BE2C (cell line): ENCODE results near the gene SLC9C2.

ENCODE experiments used
- DNase-seq: peaks from one replicate; pipeline ENCODE4 v3.0.0-alpha.2; 2020
- H3K27me3 ChIP-seq: fragments of 250-450 bp; sonication (Bioruptor Pico); 2 replicates; pipeline ENCODE4 v1.5.1; 2020; ENCODE audit warnings: mild to moderate bottlenecking
- H3K36me3 ChIP-seq: fragments of 250-450 bp; sonication (Bioruptor Pico); 2 replicates; pipeline ENCODE4 v1.5.1; 2020; ENCODE audit warnings: mild to moderate bottlenecking
- H3K4me1 ChIP-seq: fragments of 250-450 bp; sonication (Bioruptor Pico); 2 replicates; pipeline ENCODE4 v1.5.1; 2020
- H3K4me3 ChIP-seq: 2 replicates; pipeline ENCODE4 v1.5.1; 2011; ENCODE audit warnings: low read depth, low read length
- H3K9me3 ChIP-seq: fragments of 250-450 bp; sonication (Bioruptor Pico); 2 replicates; pipeline ENCODE4 v1.5.1; 2020
- TF ChIP-seq, protein P1 (sequence below): IDR thresholded peaks from 2 replicates; pipeline ENCODE4 v1.5.1; 2012; ENCODE audit warnings: mild to moderate bottlenecking, low read depth, low read length

Gene SLC9C2

DNA sequence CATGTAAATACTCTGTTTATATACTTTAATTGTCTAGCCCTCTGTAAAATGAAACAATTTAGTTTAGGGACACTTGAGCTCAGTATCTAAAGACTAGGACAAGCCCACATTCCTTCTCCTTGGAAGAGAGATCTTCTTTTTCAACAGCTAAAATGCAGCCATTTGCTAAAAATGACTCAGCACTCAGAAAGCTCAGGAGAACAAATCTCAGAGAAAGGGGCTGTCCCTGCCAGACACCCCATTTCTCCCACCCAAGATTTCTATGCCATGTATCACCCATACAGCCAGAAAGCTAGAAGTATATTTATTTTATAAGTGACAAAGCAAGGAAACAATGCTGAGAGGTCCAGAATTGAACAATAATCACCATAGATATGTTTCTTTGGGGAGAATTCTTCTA is 148.9 kb downstream of the SLC9C2 start:
- no peaks in the 10 kb centered on the region for H3K9me3 ChIP-seq
- H3K36me3 ChIP-seq: no peaks in the 10 kb centered on the region
- H3K4me3 ChIP-seq: no peak overlapping the region
- no peak for DNase-seq
- TF ChIP-seq, protein P1, sequence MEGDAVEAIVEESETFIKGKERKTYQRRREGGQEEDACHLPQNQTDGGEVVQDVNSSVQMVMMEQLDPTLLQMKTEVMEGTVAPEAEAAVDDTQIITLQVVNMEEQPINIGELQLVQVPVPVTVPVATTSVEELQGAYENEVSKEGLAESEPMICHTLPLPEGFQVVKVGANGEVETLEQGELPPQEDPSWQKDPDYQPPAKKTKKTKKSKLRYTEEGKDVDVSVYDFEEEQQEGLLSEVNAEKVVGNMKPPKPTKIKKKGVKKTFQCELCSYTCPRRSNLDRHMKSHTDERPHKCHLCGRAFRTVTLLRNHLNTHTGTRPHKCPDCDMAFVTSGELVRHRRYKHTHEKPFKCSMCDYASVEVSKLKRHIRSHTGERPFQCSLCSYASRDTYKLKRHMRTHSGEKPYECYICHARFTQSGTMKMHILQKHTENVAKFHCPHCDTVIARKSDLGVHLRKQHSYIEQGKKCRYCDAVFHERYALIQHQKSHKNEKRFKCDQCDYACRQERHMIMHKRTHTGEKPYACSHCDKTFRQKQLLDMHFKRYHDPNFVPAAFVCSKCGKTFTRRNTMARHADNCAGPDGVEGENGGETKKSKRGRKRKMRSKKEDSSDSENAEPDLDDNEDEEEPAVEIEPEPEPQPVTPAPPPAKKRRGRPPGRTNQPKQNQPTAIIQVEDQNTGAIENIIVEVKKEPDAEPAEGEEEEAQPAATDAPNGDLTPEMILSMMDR: no peak
- H3K4me1 ChIP-seq: no peaks in the 10 kb centered on the region
- H3K27me3 ChIP-seq: no peaks in the 10 kb centered on the region

GRCh38 chr1:173451981-173452380 is 150.9 kb downstream of the SLC9C2 start:
- TF ChIP-seq, protein P1: no peak
- no peaks in the 10 kb centered on the region for H3K36me3 ChIP-seq
- H3K4me3 ChIP-seq: no peak overlapping the region
- H3K4me1 ChIP-seq: no peaks in the 10 kb centered on the region
- H3K9me3 ChIP-seq: no peaks in the 10 kb centered on the region
- no peaks in the 10 kb centered on the region for H3K27me3 ChIP-seq
- DNase-seq: no peak
